Measurements from ENCODE around the gene ZFR.
A peak's percentile ranks its signal among the peaks of the same experiment; 100 is the strongest.
"Not testable (repeated sequence)": the region's sequence is repeated elsewhere in the genome, so short reads cannot be mapped to it uniquely, and the experiment has no call there.

Gene ZFR

DNA sequence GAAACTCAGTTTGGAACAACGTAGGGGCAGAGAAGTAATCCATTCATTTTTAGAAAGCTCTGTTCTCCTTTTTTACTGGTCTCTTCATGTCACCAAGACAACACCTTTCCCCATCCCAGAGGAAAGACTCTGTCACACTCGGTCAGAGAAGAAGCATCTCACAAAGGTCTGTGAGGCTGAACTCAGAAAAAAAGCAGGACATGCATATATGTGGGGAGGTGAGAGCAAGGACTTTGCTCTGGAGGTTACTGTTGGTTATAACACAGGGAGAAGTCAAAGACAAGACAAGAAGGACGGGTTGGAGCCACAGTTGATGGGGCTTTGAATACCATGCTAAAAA, 112.6 kb downstream of the ZFR start:
- intact Hi-C loops (cut with DNase I) = no loop called here

DNA sequence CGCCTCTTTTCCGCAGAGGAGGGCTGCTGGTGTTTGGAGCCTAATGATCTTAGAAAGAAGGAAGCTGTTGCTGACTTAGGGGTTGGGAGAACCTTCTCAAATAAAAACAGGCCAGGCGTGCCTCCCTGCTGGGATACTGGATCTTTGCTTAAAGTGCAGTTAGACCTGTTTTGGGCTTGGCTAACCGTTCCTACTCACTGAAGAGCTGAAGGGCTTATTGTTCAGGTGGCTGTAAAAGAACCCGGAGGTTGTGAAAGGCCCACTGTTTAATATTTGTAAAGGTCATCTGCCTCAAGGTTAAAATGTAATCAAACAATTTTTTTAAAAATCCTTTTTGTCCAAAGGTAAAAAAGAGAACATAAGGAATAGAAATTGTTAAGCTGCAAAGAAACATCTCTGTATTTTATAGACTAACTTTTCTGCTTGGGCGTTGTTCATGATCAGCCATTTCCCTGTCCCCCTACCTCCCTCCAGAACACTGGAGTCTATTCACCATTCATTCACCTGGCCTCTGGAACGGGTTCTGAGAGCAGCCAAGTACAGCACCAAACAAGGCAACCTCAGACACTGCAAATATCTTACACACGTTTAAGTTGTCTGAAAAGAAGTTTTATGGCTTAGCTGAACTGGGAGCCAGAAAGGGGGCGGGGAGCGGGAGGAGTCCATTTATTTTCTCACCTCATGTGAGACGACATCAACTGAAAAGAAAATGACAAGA, 113.2 kb downstream of the ZFR start:
- intact Hi-C loops (cut with DNase I) = no loop called here
- DNase-seq = no peak

More for the DNA sequence above, 112.6 kb downstream of the ZFR start:
- DNase-seq = no peak

DNA sequence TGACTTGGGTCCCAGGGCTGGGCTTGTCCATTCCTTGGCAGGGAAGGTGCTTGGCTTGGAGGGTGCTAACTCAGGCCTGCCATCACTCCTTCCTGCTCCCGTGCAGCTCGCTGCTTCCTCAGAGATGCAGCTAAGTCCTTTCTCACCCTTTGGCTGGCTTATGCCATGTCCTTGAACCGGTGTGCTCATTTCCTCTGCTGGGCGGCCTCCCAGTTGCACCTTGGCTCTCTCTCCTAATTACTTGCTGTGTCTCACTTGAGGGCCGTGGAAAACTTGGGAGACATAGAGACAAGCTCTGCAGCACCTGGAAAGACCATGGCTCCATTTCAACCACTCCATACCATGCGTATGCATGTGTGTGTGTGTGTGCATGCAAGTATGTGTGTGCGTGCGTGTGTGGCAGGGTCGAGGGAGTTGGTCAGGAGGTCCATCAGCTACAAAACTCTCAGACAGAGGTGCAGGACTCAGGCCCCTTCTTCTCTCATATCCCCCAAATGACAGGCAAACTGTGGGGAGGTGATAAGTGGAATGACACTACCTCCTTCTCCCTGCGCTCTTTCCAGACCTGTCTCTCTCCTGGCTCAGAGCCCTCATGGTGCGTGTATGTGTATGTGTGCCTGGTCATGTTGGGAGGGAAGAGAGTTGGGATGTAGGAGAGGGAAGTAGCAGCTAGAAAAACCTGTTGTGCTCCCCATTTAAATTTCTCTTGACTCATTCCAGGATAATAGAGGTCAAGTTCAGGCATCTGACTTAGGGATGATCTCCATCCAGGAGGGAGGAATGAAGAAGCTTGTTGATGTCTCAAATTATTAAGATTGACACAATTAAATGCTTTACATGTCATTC, 114.2 kb downstream of the ZFR start:
- DNase-seq = no peak
- intact Hi-C loops (cut with DNase I) = no loop called here

DNA sequence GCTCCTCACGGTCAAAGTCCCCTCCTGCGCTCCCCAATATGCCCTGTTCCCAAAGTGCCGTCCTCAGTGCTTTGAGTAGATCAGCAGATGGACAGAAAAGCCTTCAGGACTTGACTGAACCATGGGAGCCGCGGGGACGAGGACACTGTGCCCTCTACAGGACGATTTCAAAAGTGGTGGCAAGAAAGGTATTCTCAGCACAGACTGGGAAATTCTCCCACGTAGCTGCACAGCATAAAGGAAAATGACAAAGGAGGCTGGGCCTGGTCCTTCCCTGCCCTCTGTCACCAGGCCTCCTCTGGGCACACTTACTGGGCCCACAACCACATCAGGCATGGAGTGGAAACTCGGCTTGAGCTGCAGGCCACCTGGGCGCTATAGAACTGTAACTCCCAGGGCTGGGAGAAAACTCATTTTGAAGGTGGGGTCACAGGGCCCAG, 115.1 kb downstream of the ZFR start:
- intact Hi-C loops (cut with DNase I) = loop anchor here (5.0 kb wide), 1 partner anchor 97 kb away; no protein-coding TSS in a partner anchor
- DNase-seq = peak; percentile 48 to 88 (median 72)

DNA sequence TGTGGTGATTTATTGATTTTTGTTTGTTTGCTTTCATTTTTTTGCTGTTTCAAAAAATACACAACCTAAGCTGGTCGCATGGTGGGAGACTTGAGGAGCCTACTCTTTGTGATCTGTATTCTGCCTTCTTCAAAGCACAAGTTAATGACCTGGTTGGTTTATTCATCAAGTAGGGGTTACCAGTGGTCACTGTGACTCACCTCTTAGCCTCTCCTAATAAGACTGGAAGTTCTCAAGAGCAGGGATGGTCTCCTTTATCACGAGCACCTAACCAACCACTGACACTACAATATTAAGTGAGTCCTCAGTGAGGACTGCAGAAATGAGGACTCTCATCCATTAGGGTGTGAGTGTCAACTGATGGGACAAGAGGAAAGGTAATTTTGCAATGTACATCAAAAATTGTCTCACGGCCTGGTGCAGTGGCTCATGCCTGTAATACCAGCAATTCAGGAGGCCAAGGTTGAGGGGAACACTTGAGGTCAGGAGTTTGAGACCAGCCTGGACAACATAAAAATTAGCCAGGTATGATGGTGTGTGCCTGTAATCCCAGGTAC, 118.2 kb downstream of the ZFR start:
- intact Hi-C loops (cut with DNase I) = loop anchor here (5.0 kb wide), 1 partner anchor 94 kb away; no protein-coding TSS in a partner anchor
- no peak for DNase-seq

DNA sequence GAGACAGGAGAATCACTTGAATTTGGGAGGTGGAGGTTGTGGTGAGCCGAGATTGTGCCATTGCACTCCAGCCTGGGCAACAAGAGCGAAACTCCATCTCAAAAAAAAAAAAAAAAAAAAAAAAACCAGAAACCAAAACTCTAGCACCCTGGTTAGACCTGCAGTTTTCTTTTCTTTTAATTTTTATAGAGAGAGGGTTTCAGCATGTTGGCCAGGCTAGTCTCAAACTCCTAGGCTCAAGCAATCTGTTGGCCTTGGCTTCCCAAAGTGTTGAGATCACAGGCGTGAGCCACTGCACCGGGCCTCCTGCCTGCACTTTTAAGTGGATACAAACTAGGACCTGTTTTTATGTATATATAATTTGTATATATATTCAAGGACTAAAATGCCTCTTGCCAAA, 118.9 kb downstream of the ZFR start:
- intact Hi-C loops (cut with DNase I) = loop anchor here (5.0 kb wide), 1 partner anchor 93 kb away; no protein-coding TSS in a partner anchor
- DNase-seq = no peak

DNA sequence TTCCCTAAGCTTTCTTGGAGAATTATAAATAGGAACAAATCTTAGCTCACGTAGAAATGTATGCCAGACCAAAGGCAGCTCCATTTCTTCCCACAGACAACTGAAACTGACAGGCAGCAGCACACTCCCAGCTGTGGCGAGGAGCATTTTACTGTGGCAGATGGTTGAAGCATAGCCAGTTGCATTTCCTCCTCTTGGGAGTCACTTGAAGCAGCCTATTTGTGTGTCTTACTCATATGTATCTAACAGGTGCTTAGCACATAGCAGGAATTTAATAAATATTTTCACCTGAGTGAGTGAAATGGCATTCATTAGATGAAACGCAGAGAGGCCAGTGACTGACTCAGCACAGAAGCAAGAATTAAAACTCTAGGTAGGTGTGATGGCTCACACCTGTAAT, 119.5 kb downstream of the ZFR start:
- intact Hi-C loops (cut with DNase I) = loop anchor here (5.0 kb wide), 1 partner anchor 93 kb away; no protein-coding TSS in a partner anchor

DNA sequence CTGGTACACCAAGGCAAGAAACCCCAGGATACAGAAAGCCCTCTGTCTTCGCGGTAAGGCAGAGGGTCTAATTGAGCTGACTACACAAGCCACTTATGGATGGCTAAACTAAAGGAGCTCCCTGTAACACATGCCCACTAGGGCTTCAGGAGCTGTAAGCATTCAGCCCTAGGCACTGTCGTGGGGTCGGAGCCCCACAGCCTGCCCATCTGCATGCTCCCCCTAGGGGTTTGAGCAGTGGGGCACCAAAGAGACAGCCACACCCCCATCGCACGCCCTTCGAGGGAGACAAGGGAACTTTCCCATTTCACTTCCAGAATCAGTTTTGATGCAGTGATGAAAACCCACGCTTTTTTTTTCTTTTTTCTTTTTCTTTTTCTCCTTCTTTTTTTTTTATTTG, 120.8 kb downstream of the ZFR start:
- intact Hi-C loops (cut with DNase I) = no loop called here
- DNase-seq = no peak

More for the DNA sequence above, 119.5 kb downstream of the ZFR start:
- peak in 4 of 42 donors; percentile 34 to 53 (median 48) for DNase-seq

DNA sequence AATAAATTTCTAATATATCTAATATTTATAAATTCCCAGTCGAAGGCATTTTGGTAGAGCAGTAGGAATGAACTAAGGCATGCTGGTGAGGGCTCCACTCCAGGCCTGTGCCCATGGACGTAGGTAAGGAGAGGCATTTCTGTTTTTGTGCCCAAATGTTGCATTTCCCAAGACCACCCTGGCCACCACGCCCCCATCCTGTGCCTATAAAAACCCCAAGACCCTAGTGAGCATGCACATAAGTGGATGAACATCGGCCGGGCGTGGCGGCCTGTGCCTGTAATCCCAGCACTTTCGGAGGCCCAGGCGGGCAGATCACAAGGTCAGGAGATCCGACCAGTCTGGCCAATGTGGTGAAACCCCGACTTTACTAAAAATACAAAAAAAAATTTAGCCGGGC, 121.7 kb downstream of the ZFR start:
- DNase-seq = no peak
- intact Hi-C loops (cut with DNase I) = no loop called here

DNA sequence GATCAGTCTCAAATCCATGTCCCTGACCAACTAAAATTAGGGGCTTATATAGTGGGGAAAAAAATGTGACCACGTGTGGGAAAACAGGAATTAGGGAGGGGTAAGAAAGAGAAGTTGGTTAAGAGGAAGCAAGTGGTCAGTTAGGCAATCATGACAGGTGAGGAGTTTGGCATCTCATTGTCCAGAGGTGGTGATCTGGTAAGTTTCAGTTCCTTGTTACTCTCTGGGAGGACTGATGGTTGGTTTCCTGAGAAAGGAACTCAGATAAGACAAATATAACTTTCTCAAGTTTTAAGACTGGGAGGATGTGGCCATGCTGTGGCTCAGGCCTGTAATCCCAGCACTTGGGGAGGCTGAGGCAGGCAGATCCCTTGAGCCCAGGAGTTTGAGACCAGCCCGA, 122.8 kb downstream of the ZFR start:
- DNase-seq; intact Hi-C loops (cut with DNase I): not testable (repeated sequence)

DNA sequence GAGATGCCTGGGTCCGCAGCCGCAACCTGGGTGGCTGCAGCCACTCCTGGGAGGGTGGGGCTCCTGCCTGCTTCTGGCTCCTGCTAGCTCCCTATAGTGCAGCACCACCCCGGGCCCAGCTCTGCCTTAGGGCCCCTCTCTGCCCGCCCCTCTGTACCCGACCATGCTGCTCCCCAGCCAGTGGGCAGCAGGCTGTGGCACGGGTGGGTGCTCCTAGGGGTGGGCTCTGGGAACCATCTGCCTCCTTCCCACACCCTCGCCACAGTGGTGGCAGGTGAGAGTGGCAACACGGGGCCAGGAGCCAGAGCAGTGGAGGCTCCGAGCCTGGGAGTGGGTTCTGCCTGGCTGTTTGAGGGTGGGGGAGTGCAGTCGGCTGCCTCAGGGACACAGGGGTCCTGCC, 124.0 kb downstream of the ZFR start:
- no peak for DNase-seq
- intact Hi-C loops (cut with DNase I) = no loop called here

DNA sequence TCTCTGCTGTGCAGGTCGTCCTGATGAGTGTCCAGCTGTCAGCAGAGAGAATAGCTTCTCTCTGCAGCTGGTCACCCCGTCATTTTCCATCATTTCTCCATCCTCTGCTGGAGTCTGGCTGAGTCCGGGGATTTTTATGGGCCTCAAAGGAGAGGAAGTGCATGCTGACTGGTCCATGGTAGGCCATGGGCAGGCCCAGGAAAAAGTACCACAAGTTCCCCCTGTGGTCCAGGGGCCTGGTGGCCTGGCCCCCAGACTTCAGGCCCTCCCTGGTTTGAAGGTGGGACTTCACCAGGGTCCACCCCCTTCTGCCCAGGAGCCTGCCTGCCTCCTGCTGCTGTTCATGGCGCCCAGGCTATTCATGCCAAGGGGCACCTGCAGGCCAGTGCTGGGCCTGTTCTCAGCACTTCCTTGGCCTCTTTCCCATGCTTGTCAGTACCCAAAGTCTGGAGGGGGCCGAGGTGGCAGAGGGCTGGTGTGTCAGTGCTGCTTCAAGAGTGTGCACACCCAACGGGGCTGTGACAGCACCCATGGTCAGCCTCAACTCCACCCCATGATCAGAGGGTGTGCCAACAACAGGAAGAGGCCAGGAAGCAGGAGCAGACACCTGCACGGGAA, 124.5 kb downstream of the ZFR start:
- no peak for DNase-seq
- intact Hi-C loops (cut with DNase I) = loop anchor here (10.0 kb wide), 1 partner anchor 145 kb away; the partner anchor contains the start of gene GOLPH3

DNA sequence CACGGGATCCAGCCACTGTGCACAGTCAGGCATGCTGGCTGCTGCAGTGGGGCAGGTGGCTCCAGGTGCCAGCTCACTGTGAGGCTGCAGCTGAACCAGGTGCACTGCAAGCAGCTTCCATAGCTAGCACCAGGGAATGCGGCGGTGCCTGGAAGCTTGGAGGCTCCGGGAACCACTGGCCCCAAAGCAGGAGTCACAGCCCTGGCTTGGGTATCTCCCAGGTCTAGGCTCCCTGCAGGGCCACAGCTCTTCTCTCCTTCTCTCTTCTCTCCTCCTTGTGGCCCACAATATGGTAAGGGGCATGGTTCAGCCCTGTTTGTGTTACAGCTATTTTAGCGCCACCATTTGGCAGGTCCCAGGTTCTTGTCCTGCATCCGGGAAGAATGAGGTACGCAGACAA, 125.1 kb downstream of the ZFR start:
- no peak for DNase-seq
- intact Hi-C loops (cut with DNase I) = loop anchor here (10.0 kb wide), 1 partner anchor 145 kb away; the partner anchor contains the start of gene GOLPH3

DNA sequence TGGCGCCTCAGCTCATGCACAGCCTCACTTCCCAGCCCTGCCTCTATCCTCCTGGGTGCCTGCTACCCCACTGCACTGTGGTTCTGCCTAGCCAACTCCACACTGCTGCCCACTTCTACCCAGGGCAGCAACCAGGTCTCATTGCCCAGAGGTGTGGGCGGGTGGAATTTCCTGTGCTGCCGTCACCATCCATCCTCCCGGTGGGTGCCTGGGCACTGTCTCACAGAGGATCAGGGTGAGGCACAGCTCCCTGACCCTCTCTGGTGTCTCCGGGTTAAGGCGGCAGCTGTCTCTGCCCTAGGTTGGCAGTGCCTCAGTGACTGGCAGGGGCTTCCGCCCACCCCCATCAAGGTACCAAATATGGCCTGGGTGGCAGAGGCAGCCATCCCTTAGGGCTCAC, 127.5 kb downstream of the ZFR start:
- DNase-seq = peak in 1 of 42 donors; percentile 28
- intact Hi-C loops (cut with DNase I) = loop anchor here (10.0 kb wide), 1 partner anchor 142 kb away; the partner anchor contains the start of gene GOLPH3

DNA sequence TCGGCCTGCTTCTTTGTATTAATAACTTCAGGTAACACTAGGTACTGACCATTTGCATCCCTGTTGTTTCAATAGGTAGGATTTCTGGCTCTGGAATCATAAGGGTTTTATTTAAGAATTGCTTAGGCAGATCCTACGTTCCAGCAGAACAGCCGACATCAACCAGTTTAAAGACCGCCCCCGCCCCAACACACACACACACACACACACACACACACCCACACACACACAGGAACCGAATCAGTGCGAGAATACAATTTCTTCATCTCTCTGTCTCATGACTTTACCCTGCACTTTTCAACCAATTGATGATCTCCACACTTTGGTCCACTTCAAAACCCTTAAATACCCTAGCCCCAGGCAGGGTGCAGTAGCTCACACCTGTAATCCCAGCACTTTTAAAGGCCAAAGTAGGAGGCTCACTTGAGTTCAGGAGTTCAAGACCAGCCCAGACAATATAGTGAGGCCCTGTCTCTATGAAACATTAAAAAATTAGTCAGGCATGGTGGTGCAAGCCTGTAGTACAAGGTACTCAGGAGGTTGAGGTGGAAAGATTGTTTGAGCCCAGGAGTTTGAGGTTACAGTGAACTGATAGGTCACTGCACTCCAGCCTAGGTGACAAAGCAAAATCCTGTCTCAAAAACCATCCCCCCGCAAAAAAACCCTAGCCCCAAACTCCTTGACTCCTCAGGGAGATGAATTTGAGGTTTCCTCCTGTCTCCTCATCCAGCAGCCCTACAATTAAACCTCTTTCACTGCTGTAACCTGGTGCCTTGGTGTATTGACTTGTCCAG, 129.1 kb downstream of the ZFR start:
- peak in 37 of 42 donors; percentile 20 to 84 (median 59) for DNase-seq
- intact Hi-C loops (cut with DNase I) = loop anchor here (10.0 kb wide), 1 partner anchor 141 kb away; the partner anchor contains the start of gene GOLPH3

DNA sequence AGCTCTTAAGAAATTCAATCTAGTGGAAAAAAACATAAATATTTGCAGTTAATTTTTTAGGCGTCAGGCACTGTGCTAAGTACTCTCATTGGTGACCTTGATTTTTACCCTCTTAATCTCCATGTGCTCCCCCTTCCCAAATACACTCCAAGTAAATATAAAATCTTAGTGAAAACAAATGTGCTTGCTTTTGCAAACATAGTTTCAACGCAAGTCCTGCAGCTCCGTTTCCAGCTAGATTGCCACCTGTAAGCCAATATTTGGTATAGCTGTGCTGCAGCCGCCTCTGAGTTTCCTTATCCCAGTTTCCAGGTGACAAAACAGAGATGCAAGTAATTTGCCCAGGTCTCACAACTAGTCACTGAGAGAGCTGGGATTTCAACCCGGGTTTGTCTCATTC, 129.9 kb downstream of the ZFR start:
- peak in 2 of 42 donors; percentile 18 to 33 for DNase-seq
- intact Hi-C loops (cut with DNase I) = loop anchor here (5.0 to 10.0 kb wide), 5 partner anchors 37 to 273 kb away; partner anchors contain the start of genes GOLPH3 and SUB1

DNA sequence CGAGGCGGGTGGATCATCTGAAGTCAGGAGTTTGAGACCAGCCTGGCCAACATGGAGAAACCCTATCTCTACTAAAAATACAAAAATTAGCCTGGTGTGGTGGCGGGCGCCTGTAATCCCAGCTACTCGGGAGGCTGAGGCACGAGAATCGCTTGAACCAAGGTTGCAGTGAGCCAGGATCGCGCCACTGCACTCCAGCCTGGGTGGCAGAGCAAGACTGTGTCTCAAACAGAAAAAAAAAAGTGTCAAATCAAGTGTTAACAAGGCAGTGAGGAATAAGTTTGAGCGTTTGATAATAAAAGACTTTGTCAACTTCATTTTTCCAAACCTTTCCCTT, 130.4 kb downstream of the ZFR start:
- intact Hi-C loops (cut with DNase I) = loop anchor here (5.0 to 10.0 kb wide), 5 partner anchors 37 to 273 kb away; partner anchors contain the start of genes GOLPH3 and SUB1
- DNase-seq = not testable (repeated sequence)
